ENCODE data around the gene RAPGEF5.

DNA sequence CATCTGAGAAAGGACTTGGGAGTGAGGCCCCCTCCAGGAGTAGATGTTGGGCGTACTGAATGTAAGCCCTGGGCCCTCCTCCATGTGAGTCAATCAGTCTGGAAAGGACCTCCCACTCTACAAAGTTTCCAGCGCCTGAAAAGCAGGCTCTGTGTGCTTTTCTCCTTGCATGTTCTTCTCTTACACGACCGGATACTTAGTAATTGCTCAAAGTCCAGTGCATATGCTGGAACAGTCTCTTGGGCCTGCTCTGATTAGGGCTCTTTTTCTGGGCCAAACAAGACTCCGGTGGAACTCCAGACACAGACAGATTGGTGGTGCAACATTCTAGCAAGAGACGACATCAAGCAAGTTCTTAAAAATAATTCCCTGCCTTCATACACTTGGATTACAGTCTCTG, 38.3 kb upstream of the RAPGEF5 start:
- TF ChIP-seq KLF5 (IDR thresholded peaks at IDR 0.05; ENCODE audit: partially characterized antibody) (no peak), GATAD2B (conservative IDR thresholded peaks at IDR 0.05; ENCODE audit: low read depth) (no peak), JUNB (IDR thresholded peaks at IDR 0.05) (no peak), POLR2A (IDR thresholded peaks at IDR 0.05; ENCODE audit: low read depth, low read length) (no peak), NR2C2 (IDR thresholded peaks at IDR 0.05; ENCODE audit: borderline replicate concordance, control insufficient read depth, insufficient read length, low read depth) (no peak)
- TF ChIP-seq, protein P1, sequence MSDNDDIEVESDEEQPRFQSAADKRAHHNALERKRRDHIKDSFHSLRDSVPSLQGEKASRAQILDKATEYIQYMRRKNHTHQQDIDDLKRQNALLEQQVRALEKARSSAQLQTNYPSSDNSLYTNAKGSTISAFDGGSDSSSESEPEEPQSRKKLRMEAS (IDR thresholded peaks at IDR 0.05; ENCODE audit: low read depth, low read length), result no peak
- TF ChIP-seq, protein P2, sequence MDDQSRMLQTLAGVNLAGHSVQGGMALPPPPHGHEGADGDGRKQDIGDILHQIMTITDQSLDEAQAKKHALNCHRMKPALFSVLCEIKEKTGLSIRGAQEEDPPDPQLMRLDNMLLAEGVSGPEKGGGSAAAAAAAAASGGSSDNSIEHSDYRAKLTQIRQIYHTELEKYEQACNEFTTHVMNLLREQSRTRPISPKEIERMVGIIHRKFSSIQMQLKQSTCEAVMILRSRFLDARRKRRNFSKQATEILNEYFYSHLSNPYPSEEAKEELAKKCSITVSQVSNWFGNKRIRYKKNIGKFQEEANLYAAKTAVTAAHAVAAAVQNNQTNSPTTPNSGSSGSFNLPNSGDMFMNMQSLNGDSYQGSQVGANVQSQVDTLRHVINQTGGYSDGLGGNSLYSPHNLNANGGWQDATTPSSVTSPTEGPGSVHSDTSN (IDR thresholded peaks at IDR 0.05; ENCODE audit: insufficient replicate concordance, low read depth, low read length), result no peak
- TF ChIP-seq, protein P3, sequence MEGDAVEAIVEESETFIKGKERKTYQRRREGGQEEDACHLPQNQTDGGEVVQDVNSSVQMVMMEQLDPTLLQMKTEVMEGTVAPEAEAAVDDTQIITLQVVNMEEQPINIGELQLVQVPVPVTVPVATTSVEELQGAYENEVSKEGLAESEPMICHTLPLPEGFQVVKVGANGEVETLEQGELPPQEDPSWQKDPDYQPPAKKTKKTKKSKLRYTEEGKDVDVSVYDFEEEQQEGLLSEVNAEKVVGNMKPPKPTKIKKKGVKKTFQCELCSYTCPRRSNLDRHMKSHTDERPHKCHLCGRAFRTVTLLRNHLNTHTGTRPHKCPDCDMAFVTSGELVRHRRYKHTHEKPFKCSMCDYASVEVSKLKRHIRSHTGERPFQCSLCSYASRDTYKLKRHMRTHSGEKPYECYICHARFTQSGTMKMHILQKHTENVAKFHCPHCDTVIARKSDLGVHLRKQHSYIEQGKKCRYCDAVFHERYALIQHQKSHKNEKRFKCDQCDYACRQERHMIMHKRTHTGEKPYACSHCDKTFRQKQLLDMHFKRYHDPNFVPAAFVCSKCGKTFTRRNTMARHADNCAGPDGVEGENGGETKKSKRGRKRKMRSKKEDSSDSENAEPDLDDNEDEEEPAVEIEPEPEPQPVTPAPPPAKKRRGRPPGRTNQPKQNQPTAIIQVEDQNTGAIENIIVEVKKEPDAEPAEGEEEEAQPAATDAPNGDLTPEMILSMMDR (IDR thresholded peaks at IDR 0.05 in 2 of 3, conservative IDR thresholded peaks at IDR 0.05 in 1 of 3; ENCODE audit: control insufficient read depth in 2 of 3, extremely low read depth in 1 of 3, insufficient read depth in 1 of 3, low read depth in 3 of 3, low read length in 3 of 3), result no peak
- TF ChIP-seq, protein P4, sequence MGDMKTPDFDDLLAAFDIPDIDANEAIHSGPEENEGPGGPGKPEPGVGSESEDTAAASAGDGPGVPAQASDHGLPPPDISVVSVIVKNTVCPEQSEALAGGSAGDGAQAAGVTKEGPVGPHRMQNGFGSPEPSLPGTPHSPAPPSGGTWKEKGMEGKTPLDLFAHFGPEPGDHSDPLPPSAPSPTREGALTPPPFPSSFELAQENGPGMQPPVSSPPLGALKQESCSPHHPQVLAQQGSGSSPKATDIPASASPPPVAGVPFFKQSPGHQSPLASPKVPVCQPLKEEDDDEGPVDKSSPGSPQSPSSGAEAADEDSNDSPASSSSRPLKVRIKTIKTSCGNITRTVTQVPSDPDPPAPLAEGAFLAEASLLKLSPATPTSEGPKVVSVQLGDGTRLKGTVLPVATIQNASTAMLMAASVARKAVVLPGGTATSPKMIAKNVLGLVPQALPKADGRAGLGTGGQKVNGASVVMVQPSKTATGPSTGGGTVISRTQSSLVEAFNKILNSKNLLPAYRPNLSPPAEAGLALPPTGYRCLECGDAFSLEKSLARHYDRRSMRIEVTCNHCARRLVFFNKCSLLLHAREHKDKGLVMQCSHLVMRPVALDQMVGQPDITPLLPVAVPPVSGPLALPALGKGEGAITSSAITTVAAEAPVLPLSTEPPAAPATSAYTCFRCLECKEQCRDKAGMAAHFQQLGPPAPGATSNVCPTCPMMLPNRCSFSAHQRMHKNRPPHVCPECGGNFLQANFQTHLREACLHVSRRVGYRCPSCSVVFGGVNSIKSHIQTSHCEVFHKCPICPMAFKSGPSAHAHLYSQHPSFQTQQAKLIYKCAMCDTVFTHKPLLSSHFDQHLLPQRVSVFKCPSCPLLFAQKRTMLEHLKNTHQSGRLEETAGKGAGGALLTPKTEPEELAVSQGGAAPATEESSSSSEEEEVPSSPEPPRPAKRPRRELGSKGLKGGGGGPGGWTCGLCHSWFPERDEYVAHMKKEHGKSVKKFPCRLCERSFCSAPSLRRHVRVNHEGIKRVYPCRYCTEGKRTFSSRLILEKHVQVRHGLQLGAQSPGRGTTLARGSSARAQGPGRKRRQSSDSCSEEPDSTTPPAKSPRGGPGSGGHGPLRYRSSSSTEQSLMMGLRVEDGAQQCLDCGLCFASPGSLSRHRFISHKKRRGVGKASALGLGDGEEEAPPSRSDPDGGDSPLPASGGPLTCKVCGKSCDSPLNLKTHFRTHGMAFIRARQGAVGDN (IDR thresholded peaks at IDR 0.05), result no peak

All from GM12878 (cell line).